ENCODE results near the gene RCOR1. TPM values are rescaled to one million over a fixed set of nuclear protein-coding genes. Genes with fewer than 3 reads are reported as not detected.
"Not testable (repeated sequence)": the region's sequence is repeated elsewhere in the genome, so short reads cannot be mapped to it uniquely, and the experiment has no call there.

The RCOR1 gene
- total RNA-seq, 1 experiment from 2014 or later, result 15.1 TPM

GRCh38 chr14:102750376-102750775 is 157.9 kb downstream of the RCOR1 start:
- no peak for DNase-seq (ENCODE audit: low read depth)

- DNase-seq (ENCODE audit: low read depth), result no peak
These were observed 158.6 kb downstream of the RCOR1 start for GRCh38 chr14:102751088-102751487.

GRCh38 chr14:102752239-102752847 is 159.9 kb downstream of the RCOR1 start:
- DNase-seq (ENCODE audit: low read depth), result no peak

DNA sequence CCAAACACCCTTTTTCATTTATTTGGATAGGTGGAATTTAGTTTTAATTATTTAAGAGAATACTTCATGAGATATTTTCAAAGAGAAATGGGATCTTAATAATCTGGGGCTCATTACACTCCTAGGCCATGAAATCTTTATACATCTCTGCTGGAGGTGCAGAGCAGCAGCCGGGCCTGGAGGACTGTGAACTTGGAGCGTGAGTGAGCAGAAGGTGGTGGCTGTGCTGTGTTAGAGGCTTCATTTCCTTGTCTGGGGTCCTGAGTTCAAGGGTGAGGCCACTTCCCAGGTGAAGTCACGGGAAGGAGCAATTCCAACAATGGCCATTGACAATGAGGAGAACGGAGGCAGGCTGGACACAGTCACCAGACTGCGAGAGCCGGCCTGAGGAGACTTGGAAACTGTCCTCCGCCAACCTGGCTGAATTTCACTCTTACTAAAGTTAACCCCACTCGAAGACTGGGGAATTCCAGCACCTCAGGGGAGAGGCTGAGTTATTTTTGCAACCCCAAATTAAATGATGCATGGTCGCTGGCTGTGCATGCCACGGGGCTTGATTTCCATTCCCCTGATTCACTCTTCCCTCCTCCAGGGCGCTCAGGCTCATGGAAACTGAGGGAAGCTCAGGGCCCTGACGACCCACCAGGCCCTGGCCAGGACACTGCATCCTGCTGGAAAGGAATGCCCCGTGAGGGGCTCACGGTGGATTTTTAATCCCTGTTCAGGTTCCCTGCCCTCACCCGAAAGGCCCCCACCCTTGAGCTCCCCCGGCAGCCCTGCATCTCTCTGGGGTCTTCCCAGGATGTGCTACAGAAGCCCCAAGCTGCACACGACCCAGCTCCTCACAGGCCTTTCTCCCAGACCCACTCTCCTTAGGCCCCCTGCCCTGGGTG is 162.2 kb downstream of the RCOR1 start:
- no peak for DNase-seq (ENCODE audit: low read depth)

GRCh38 chr14:102757646-102758045 is 165.2 kb downstream of the RCOR1 start:
- DNase-seq (ENCODE audit: low read depth), result no peak

DNA sequence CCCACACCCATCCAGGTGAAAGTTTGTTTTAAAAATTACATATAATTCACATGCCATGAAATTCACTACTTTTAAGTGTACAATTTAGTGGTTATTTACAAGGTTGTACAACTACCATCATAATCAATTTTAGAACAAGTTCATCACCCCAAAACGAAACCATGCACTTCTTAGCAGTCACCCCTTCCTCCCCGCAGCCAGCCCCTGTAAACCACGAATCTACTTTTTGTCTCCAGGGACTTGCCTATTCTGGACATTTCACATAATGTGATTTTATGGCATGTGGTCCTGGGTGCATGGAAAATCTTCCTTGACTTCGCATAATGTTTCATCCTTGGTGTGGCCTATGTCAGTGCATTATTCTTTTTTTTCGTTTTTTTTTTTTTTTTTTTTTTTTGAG is 165.6 kb downstream of the RCOR1 start:
- DNase-seq (ENCODE audit: low read depth), result no peak

GRCh38 chr14:102759456-102760187 is 167.2 kb downstream of the RCOR1 start:
- DNase-seq (ENCODE audit: low read depth), result no peak

DNA sequence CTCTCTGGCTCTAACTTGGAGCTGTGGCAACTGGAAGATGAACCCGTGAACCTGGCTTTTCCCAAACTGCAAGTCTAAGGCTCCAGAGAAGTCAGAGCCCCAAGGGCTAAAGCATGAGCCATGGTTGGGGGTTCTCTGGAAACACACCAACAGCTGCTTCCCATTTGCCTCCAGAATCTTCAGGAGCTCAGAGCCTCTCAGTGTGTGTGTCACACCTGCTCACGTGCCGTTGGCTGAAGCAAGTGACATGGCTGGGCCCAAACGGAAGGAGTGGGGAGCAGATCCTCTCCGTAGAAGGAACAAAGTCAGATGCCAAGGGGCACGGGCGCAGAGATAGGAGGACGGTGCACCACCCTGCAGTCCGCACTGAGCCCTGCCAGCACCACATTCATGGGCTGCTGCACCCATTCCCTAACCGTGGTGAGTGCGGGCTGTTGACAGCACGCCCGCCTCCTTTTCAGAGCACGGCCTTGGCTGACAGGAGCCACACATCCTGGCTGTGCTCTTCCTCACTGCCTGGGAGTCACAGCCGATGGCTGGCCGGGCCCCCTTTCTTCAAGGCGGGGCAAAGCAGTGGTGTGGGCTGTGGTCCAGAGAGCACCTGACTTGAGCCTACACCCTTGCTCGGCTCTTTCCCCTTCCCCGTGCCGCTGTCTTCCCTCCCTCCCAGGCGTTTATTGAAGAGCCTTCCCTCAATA is 168.2 kb downstream of the RCOR1 start:
- no peak for DNase-seq (ENCODE audit: low read depth)

DNA sequence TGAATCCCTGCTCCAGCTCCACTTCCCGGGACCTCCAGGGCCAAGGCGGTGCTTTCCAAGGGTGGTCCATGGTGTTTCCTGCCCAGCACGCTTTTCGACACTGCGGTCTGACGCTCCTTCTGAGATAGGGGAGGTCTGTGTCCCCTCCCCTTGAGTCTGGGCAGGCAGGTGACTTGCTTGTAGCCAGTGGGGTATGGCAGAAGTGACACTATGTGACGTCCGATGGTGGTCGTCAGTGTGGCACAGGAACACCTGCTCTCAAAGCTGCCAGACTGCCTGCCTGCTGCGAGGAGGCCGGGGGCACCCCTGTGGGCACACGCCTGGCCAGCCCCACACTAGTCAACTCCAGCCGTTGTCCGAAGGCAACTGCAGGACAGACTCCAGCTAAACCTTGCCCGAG is 168.8 kb downstream of the RCOR1 start:
- DNase-seq (ENCODE audit: low read depth), result no peak

DNA sequence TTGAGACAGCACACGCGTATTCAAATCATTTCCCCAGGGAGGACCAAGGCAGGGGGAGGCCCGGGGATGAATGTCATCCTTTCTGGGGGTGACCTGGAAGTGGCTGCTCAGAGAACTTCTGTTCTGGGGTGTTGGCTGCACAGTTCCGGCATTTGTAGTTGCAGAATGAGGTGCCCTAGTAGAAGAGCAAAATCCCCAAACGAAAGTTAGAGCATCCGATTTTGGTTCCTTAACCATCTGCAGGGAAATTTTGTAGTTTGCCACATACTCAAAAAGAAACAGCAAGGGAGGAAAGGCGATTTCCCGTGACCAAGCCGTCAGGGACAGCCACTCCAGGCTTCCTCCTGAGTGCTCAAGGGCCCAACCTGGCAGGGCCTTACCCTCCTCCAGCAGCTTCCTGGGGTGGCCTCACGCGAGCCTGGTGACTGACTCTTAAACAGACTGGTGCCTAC is 171.8 kb downstream of the RCOR1 start:
- no peak for DNase-seq (ENCODE audit: low read depth)

GRCh38 chr14:102765770-102766169 is 173.3 kb downstream of the RCOR1 start:
- DNase-seq (ENCODE audit: low read depth), result not testable (repeated sequence)

GRCh38 chr14:102768223-102769048 is 176.0 kb downstream of the RCOR1 start:
- DNase-seq (ENCODE audit: low read depth), result no peak

- DNase-seq (ENCODE audit: low read depth), result no peak
These were observed 176.5 kb downstream of the RCOR1 start for GRCh38 chr14:102769049-102769327.

DNA sequence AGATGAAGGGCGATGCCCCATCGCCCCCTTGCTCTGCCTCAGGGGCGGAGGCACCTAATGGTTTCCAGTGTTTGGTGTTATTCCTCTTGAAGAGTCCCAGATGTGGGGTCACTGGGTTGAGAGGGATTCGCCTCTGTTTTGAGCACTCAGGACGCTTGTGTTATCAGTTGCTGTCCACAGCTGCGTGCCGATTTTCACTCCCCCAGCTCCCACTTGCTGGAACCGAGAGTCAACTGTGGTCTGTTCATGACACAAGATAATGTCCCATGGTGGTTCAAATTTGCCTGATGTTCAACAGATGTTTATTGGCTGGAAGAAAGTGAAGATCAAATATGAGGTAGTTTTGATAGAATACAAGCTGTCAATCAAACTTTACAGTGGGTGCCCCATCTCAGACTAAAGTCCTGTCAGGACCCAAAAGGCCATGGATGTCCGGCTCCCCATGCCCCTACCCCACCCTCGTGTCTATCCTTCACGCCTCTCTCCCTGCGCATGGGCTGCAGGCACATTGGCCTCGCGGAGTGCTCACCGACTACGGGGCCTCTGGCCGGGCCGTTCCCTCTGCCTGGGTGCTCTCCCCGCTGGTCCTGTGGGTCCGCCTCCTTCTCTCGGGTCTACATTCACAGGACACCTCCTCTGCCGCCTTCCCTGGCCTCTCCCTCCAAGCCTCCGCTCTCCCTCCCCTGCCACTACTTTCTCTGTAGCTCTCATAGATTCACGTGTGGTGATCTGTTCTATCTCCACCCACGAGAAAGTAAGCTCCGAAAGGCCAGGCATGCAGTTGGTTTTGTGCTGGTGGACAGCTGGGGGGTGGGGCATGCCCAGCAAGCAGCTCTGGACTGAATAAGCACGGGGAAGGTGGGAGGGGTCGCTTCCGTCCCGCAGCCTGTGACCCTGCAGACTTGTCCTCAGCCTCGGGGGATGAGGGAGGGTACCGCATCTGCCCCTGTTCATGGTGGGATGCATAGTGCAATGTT is 178.0 kb downstream of the RCOR1 start:
- no peak for DNase-seq (ENCODE audit: low read depth)

- no peak for DNase-seq (ENCODE audit: low read depth)
These were observed 178.7 kb downstream of the RCOR1 start for GRCh38 chr14:102771144-102771543.

DNA sequence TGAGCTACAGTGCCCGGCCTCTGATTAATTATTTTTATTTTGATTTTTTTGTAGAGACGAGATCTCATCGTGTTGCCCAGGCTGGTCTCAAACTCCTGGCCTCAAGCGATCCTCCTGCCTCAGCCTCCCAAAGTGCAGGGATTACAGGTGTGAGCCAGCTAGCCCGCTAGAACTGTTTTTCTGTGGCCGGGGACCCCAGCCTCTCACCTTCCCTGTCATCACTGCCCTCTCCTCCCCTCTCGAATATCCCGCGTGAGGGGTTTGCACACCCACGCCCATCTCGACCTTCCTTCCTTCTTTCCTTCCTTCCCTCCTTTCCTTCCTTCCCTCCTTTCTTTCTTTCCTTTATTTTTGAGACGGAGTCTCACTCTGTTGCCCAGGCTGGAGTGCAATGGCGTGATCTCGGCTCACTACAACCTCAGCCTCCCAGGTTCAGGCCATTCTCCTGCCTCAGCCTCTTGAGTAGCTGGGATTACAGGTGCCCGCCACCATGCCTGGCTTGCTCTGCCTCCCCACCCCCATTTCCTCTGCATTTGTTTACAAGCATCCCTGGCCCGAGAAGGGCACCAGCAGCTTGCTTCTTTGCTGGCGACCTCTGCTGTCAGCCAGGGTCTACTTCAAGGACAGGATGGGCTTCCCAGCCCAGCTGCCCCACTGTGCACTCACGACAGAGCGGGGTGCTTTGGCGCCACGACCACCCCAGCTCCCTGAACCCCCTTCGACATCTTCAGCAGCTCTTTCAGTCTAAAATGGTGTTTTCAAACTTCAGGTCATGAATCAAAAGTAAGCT is 180.5 kb downstream of the RCOR1 start:
- peak; percentile 29 for DNase-seq (ENCODE audit: low read depth)

GRCh38 chr14:102774391-102775153 is 182.1 kb downstream of the RCOR1 start:
- DNase-seq (ENCODE audit: low read depth), result peak; percentile 65

Measured in M059J (cell line).